GM12878 (cell line): ENCODE results near the gene EHD1. TPM values are rescaled to one million over a fixed set of nuclear protein-coding genes. Genes with fewer than 3 reads are reported as not detected.
A peak's percentile ranks its signal among the peaks of the same experiment; 100 is the strongest.

Experiments used
- ATAC-seq: fragments of 200-7000 bp; cut with Tn5 transposase; 3 replicates; pipeline ENCODE4 v1.9.1; 2020; ENCODE audit warnings: mild to moderate bottlenecking, moderate library complexity
- BruUV-seq: library from RNA; stranded (reverse); fragments of 400-500 nt; replicated peaks from 2 replicates; lab custom pipeline; 2021; lab: Mats Ljungman, UMichigan
- CTCF ChIA-PET: fragments of 300-600 bp; sonication (Branson Sonifier 250); formaldehyde crosslinking; extraction: SDS; loops from one replicate; lab custom pipeline; 2021; ENCODE audit warnings: inconsistent platforms; lab: Yijun Ruan, JAX
- POLR2A ChIA-PET: fragments of 350-600 bp; formaldehyde crosslinking; extraction: SDS; loops from one replicate; lab custom pipeline; 2021; ENCODE audit warnings: inconsistent platforms; lab: Charles Lee
- RAD21 ChIA-PET: fragments of 300-600 bp; sonication (Branson Sonifier 250); formaldehyde crosslinking; loops from one replicate; lab custom pipeline; 2023; ENCODE audit warnings: antibody characterized with exemption; ENCODE audit not compliant: unreplicated experiment; lab: Charles Lee
- SMC1A ChIA-PET: fragments of 300-600 bp; sonication (Branson Sonifier 250); formaldehyde crosslinking; loops from one replicate; lab custom pipeline; 2023; ENCODE audit not compliant: unreplicated experiment, uncharacterized antibody; lab: Charles Lee
- DNase-seq: peaks from one replicate; pipeline ENCODE4 v3.0.0-alpha.2; 2011; ENCODE audit warnings: low read depth, low spot score
- FAIRE-seq: peaks from 3 replicates; lab custom pipeline; 2011; peaks lifted over from hg19 to GRCh38; lab: Jason Lieb, UNC
- H2AFZ ChIP-seq: 2 replicates; pipeline ENCODE4 v1.6.0; 2011; ENCODE audit warnings: low read depth, low read length, control low read depth; ENCODE audit not compliant: control insufficient read depth
- H3K27ac ChIP-seq: 2 replicates; pipeline ENCODE4 v1.5.1; 2011; ENCODE audit warnings: control low read depth; ENCODE audit not compliant: control insufficient read depth, insufficient read depth
- H3K27me3 ChIP-seq, 2 experiments: replicated peaks in 1 of 2; 2 replicates each; pipeline versions ENCODE4 v1.6.0 to v1.6.1; 2011; ENCODE audit warnings: low read length in 1 of 2; ENCODE audit not compliant: control insufficient read depth in 2 of 2, insufficient read depth in 2 of 2
- H3K36me3 ChIP-seq, 2 experiments: 2 replicates each; pipeline ENCODE4 v1.5.1; 2011; ENCODE audit warnings: low read length in 1 of 2; ENCODE audit not compliant: control insufficient read depth in 2 of 2, insufficient read depth in 2 of 2
- H3K4me1 ChIP-seq: 2 replicates; pipeline ENCODE4 v1.6.1; 2011; ENCODE audit warnings: mild to moderate bottlenecking, low read length, moderate library complexity, mixed read lengths; ENCODE audit not compliant: control insufficient read depth, insufficient read depth
- H3K4me2 ChIP-seq: 2 replicates; pipeline ENCODE4 v1.6.0; 2011; ENCODE audit warnings: control low read depth; ENCODE audit not compliant: control insufficient read depth, insufficient read depth
- H3K4me3 ChIP-seq: fragments of 200-600 bp; sonication (generic); 2 replicates; pipeline ENCODE4 v1.5.1; 2016
- H3K79me2 ChIP-seq: 2 replicates; pipeline ENCODE4 v1.6.0; 2011; ENCODE audit warnings: low read length; ENCODE audit not compliant: control insufficient read depth, insufficient read depth
- H3K9ac ChIP-seq: 2 replicates; pipeline ENCODE4 v1.8.0; 2011; ENCODE audit warnings: low read length, control low read depth, mixed read lengths; ENCODE audit not compliant: control insufficient read depth, insufficient read depth
- H3K9me3 ChIP-seq: replicated peaks from 3 replicates; pipeline ENCODE4 v1.5.1; 2011; ENCODE audit warnings: mild to moderate bottlenecking, low read length; ENCODE audit not compliant: control insufficient read depth, insufficient read depth
- H4K20me1 ChIP-seq: 2 replicates; pipeline ENCODE4 v1.6.0; 2011; ENCODE audit not compliant: control insufficient read depth, insufficient read depth
- ATF7 ChIP-seq: fragments of 450-650 bp; IDR thresholded peaks from 2 replicates; pipeline ENCODE4 v1.6.1; 2016; ENCODE audit warnings: low read depth, mild to moderate bottlenecking
- CHD1 ChIP-seq: IDR thresholded peaks from 2 replicates; pipeline ENCODE4 v1.6.1; 2012; ENCODE audit warnings: low read depth, low read length, improper control_type of control experiment
- CHD4 ChIP-seq: fragments of 200-600 bp; sonication (generic); IDR thresholded peaks from 2 replicates; pipeline ENCODE4 v1.6.1; 2016; ENCODE audit warnings: mild to moderate bottlenecking
- MEF2A ChIP-seq: IDR thresholded peaks from 2 replicates; pipeline ENCODE4 v1.6.1; 2011; ENCODE audit warnings: low read depth, mild to moderate bottlenecking, low read length, moderate library complexity; ENCODE audit not compliant: insufficient read depth
- RAD21 ChIP-seq: IDR thresholded peaks from 2 replicates; pipeline ENCODE4 v1.6.1; 2011; ENCODE audit warnings: mild to moderate bottlenecking, low read depth, low read length, moderate library complexity; ENCODE audit not compliant: insufficient read depth
- REST ChIP-seq: IDR thresholded peaks from 2 replicates; pipeline ENCODE4 v1.6.1; 2012; ENCODE audit warnings: mild to moderate bottlenecking, low read depth, low read length
- SRF ChIP-seq, 2 experiments: IDR thresholded peaks; 2 replicates each; pipeline ENCODE4 v1.6.1; 2011; ENCODE audit warnings: low read depth in 2 of 2, low read length in 2 of 2, mild to moderate bottlenecking in 1 of 2, moderate library complexity in 1 of 2
- ZBTB40 ChIP-seq: fragments of 450-650 bp; IDR thresholded peaks from 2 replicates; pipeline ENCODE4 v1.6.1; 2016; ENCODE audit warnings: mild to moderate bottlenecking, moderate library complexity, borderline replicate concordance
- WGBS: methylation state at CpG from one replicate; pipeline ENCODE4 v1.1.6; 2016; ENCODE audit warnings: low lambda C conversion rate; ENCODE audit not compliant: insufficient replicate concordance, insufficient coverage; ENCODE audit errors: missing lambda C conversion rate; 5-methylcytosine and 5-hydroxymethylcytosine counted together
- in situ Hi-C: fragments of 300-500 bp; cut with MboI; formaldehyde crosslinking; loops from 9 replicates; pipeline ENCODE4 v1.14.3; 2018; ENCODE audit warnings: mixed read lengths
- intact Hi-C: fragments of 100-400 bp; cut with micrococcal nuclease; formaldehyde crosslinking; loops from one replicate; pipeline ENCODE4 v1.14.2; 2022; ENCODE audit not compliant: unreplicated experiment
- polyA plus RNA-seq, 11 experiments: library from polyadenylated mRNA; depleted of rRNA in 4 of 11; unstranded in 6 of 11; stranded (reverse) in 5 of 11; fragments of >200 nt; fragmentation: Nextera tagmentation in 4 of 11; fragmentation: Illumina TruSeq in 1 of 11; extraction: Ambion mirVana in 4 of 11; extraction: Trizol in 1 of 11; gene quantifications; 1 replicate in 1 of 11; 2 replicates in 10 of 11; pipeline versions ENCODE4 v1.2.1 to v1.2.3, GENCODE V29; 2011 to 2016; ENCODE audit warnings: inconsistent platforms in 2 of 11, missing spikeins in 2 of 11, low read depth in 1 of 11
- total RNA-seq, 4 experiments: library from RNA; depleted of rRNA in 3 of 4; stranded (reverse); fragments of >200 nt in 3 of 4; fragmentation: Illumina TruSeq in 1 of 4; extraction: Trizol in 1 of 4; gene quantifications; 2 replicates each; pipeline versions ENCODE4 v1.2.1 to v1.2.3, GENCODE V29; 2013 to 2021
- TF ChIP-seq, protein P1 (sequence below): fragments of 150-350 bp; IDR thresholded peaks from 2 replicates; pipeline ENCODE4 v1.6.1; 2014; ENCODE audit warnings: mild to moderate bottlenecking, low read depth, low read length
- TF ChIP-seq, protein P2 (sequence below): IDR thresholded peaks from 2 replicates; pipeline ENCODE4 v1.6.1; 2011; ENCODE audit warnings: low read depth, mild to moderate bottlenecking, low read length, moderate library complexity, borderline replicate concordance; ENCODE audit errors: extremely low read depth

Gene EHD1
- total and polyA plus RNA-seq, 10 of the 15 experiments (the other 5 are each of a cell fraction or from before 2014, with no cell fraction given): 1.0 to 165 (median 66.5) TPM

DNA sequence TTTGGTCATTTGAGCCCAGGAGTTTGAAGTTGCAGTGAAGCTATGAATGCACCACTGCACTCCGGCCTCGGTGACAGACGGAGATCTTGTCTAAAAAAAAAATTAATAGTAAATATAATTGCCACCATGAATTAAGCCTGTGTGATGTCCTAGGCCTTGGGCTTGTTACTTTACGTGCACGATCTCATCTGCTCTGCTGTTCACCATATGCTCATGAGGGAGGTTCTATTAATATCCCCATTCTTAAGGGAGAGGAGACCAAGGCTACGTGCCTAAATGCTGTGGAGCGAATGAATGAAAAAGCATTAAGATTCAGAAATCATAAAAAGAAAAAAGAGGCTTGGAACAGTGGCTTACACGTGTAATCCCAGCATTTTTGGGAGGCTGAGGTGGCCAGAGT lies 41.2 kb upstream of the EHD1 start (continued):
- TF ChIP-seq ZBTB40: no peak
- TF ChIP-seq MEF2A: no peak
- no peak for TF ChIP-seq CHD4
- no peak for TF ChIP-seq SRF (IDR thresholded peaks at IDR 0.05; ENCODE audit: low read depth in 2 of 2, low read length in 2 of 2)

DNA sequence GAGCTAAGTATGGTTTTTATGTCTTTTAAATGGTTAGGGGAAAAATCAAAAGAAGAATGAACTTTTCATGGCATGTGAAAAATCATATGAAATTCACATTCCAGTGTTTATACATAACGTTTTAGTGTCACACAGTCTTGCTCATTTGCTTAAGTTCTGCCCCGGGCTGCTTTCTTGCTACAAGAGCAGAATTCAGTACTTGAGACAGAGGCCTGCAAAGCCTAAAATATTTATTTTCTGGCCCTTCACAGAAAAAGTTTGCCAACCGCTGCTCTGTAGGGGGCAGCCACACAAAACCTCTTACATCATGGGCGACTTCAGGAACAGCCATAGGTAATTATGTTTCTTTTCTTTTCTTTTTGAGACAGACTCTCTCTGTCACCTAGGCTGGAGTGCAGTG lies 39.6 kb upstream of the EHD1 start:
- Histone ChIP-seq H2AFZ (peak overlapping the region; percentile 58), H3K4me2 (peak overlapping the region; percentile 23), H3K4me3 (peak overlapping the region; percentile 77), H3K36me3 (no peaks in the 10 kb centered on the region), H3K27ac (peak overlapping the region; percentile 5; the same call in 1 of the 2 replicates), H3K9ac (peak overlapping the region; percentile 36; the same call in 1 of the 2 replicates), H3K4me1 (peaks cover 6% of the 10 kb centered on the region), H4K20me1 (no peaks in the 10 kb centered on the region), H3K27me3 (no peaks in the 10 kb centered on the region), H3K79me2 (peaks cover 11% of the 10 kb centered on the region), H3K9me3 (no peaks in the 10 kb centered on the region)
- ATAC-seq (peak; percentile 9; the same call in 2 of the 3 replicates), FAIRE-seq (no peak), DNase-seq (no peak)
- CTCF ChIA-PET: interaction anchor here (0.6 to 2.3 kb wide), 13 partner anchors 9 to 199 kb away, joined by 3 to 18 read pairs (median 3); partner anchors contain the start of genes BATF2 and ZNHIT2
- in situ Hi-C loops: no loop called here
- intact Hi-C loops: loop anchor here (5.0 kb wide), 1 partner anchor 194 kb away; the partner anchor contains the start of gene TM7SF2
- SMC1A ChIA-PET: interaction anchor here (0.8 to 1.8 kb wide), 4 partner anchors 45 to 79 kb away, joined by 3 to 19 read pairs (median 4); partner anchors contain the start of gene BATF2
- RAD21 ChIA-PET: interaction anchor here (0.7 to 0.9 kb wide), 2 partner anchors 59 to 139 kb away, joined by 3 to 4 read pairs; no protein-coding TSS in a partner anchor
- 0% methylated on average over 4 of the region's 4 CpGs for WGBS
- no TSS peak for BruUV-seq
- POLR2A ChIA-PET: interaction anchor here (0.6 to 1.4 kb wide), 6 partner anchors 9 to 136 kb away, joined by 3 to 4 read pairs (median 3); no protein-coding TSS in a partner anchor
- TF ChIP-seq REST (peak; percentile 31; the same call in 1 of the 2 replicates), ATF7 (peak; percentile 53), CHD1 (no peak), RAD21 (peak; percentile 13; the same call in 1 of the 2 replicates)
- TF ChIP-seq, protein P1, sequence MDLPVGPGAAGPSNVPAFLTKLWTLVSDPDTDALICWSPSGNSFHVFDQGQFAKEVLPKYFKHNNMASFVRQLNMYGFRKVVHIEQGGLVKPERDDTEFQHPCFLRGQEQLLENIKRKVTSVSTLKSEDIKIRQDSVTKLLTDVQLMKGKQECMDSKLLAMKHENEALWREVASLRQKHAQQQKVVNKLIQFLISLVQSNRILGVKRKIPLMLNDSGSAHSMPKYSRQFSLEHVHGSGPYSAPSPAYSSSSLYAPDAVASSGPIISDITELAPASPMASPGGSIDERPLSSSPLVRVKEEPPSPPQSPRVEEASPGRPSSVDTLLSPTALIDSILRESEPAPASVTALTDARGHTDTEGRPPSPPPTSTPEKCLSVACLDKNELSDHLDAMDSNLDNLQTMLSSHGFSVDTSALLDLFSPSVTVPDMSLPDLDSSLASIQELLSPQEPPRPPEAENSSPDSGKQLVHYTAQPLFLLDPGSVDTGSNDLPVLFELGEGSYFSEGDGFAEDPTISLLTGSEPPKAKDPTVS: no peak
- TF ChIP-seq, protein P2, sequence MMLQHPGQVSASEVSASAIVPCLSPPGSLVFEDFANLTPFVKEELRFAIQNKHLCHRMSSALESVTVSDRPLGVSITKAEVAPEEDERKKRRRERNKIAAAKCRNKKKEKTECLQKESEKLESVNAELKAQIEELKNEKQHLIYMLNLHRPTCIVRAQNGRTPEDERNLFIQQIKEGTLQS: no peak
